Hindlimb muscle (tissue), 1 donor: ENCODE data around the gene SYT8. TPM values are rescaled to one million over a fixed set of nuclear protein-coding genes. Genes with fewer than 3 reads are reported as not detected.

Source experiments
- DNase-seq: peaks from one replicate; pipeline ENCODE4 v3.0.0-alpha.2; 2013
- polyA plus RNA-seq: library from polyadenylated mRNA; unstranded; fragments of 120-200 nt; gene quantifications from one replicate; pipeline ENCODE4 v1.2.1, GENCODE V29; 2013; ENCODE audit not compliant: insufficient read length

SYT8 gene
- polyA plus RNA-seq, 1 donor: 0.44 TPM

DNA sequence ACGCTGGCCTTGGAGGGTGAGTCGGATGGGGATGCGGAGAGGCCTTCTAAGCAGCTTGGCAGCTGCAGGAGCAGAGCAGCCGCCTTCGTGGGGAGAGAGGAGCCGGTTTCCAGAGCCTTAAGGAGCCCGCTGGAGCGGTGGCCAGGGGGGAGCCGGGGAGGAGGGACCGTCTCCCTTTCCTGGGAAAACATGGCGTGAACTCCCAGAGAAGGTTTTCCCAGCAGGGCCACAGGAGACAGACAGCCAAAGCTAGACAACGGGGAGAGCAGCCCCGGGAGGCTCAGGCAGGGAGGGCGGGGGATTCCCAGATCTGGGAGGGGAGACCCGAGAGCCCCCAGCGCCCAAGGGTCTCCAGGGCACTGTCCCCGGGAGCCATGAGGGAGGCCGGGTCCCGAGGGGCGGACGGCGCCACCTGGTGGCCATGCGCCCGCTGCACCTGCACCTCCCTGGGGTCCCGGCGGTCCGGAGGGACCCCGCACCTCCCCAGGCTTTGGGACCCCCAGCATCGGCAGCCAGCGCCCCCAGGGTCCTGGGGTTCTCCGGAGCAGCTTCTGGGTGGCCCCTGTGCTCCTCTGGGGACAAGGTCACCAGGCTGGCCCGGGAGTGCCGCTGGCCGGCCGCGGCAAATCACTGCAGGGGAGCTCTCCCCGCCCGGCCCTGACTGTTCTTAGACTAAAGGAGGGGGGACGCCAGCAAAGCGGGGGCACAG is 2.4 kb upstream of the SYT8 start:
- no peak for DNase-seq

DNA sequence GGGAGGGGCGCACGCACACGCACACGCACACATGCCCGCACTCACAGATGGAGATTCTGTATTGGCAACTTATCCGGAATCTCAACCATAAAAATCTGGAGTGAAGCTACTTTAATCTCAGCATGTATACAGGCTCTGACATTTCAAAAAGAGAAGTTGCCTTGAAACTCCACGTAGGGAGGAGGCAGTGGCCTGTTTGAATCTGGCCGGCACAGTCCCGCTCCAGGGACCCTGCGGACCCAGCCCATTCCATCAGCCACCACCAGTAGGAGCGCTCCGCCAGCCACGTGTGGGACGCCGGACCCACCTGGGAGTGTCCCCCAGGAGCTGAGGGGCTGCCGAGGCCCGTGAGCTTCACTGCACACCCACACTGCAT is 1.9 kb upstream of the SYT8 start:
- no peak for DNase-seq

DNA sequence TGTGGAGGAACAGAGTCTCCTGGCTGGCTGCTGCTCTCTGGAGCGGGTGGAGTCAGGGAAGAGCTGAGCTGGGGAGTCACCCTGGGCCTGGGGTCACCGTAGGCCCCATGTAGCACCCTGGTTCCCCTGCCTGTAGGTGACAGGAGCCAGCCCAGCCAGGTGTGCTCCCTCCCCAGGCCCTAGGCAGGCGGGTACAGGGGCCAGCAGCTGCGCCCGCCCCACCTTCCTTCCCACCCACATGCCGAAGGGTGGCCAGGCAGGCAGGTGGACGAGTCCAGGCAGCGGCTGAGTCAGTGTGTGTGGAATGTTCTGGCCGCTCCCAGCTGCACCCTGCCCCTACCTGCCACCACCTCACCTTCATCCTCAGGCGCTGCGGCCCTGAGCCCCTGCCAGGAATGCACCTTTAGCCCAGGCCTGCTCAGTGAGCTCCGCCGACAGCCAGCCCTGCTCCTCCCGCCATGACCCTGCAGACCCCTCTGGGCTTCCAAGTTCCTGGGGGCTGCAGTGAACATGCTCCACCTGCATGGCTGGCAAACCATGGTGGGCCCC is 654 bp upstream of the SYT8 start:
- no peak for DNase-seq

DNA sequence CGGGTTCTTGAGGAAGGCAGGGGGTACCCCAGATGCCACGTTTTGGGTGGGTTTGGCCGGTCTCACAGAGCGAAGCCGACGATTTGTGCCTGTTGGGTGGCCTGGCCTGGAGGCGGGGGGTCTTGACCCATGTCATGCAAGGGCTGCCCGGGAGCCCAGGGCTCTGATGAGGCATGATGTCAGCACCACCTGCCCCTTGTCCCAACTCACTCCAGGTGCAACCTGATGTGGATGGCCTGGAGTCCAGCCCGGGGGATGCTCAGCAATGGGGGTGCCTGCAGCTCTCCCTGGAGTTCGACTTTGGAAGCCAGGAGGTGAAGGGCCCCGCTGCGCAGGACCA is 851 bp downstream of the SYT8 start:
- no peak for DNase-seq

DNA sequence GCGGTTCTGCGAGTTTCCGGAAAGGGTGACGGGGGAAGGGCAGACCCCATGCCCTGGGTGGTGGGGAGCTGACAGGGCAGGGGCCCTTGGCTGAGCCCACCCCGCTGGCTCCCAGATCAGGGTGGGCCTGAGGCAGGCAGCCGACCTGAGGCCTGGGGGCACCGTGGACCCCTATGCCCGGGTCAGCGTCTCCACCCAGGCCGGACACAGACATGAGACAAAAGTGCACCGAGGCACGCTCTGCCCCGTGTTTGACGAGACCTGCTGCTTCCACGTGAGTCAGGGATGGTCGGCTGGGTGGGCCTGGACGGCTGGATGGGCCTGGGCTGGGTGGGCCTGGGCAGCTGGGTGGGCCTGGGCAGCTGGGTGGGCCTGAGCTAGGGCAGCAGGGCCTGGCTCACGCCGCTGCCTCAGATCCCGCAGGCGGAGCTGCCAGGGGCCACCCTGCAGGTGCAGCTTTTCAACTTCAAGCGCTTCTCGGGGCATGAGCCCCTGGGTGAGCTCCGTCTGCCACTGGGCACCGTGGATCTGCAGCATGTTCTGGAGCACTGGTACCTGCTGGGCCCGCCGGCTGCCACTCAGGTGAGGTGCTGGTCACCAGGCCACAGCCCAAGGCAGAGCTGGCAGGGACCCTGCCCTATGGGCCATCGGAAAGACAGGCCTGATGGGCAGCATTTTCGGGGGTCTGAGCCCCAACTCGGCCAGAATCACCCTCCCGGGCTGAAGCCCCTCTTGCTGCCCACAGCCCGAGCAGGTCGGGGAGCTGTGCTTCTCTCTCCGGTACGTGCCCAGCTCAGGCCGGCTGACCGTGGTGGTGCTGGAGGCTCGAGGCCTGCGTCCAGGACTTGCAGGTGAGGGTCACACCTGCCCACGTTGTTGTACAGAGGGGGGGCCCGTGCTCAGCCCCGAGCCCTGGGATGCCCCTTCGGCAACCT is 1.5 kb downstream of the SYT8 start:
- DNase-seq: no peak

DNA sequence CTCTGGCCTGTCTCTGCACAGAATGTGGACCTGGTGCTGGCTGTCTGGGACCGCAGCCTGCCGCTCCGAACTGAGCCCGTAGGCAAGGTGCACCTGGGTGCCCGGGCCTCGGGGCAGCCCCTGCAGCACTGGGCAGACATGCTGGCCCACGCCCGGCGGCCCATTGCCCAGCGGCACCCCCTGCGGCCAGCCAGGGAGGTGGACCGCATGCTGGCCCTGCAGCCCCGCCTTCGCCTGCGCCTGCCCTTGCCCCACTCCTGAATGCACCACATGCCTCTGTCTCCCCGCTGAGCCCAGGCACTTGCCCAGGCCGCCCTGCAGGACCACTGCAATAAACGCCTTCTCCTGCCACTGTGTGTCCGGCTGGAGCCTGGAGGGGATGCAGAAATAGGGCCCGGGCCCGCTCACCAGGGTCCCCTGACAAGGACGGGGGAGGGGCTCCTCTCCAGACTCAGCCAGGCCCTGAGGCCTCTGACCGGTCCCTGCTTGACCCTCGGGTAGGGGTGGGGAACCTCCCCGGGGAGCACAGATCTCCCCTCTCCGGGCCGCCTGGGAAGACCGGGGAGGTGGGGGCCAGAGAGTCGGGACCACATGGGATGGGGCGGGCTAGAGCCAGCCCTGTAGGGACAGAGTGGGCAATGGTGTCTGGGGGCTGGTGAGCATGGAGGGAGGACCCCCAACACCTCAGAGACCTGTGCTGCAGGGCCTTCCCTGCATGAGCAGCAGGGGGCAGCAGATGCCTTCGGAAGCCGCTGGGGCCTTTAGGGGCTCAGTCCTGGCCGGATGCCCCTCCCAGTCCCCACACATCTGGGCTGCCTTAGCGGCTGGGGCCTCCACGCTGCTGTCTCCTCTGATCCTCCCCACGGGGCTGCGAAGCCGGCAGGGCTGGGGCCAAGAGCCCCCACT is 2.6 kb downstream of the SYT8 start:
- DNase-seq: peak; percentile 85

DNA sequence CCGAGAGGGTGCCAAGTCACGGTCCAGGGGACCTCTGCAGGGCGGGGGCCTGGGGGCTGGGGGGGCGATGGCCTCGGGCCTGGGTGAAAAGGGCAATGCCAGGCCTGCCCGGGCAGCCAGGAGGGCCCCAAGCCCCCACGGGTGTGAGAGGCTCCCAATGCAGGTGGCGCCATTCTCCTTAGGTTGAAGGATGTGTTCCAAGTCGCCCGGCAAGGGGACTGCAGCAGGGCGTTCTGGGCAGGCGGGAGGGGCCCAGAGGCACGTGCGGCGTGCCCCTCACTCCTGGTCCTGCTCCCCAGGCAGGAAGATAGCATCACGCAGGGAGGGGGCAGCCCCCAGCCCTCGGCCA is 3.3 kb downstream of the SYT8 start:
- DNase-seq: no peak

DNA sequence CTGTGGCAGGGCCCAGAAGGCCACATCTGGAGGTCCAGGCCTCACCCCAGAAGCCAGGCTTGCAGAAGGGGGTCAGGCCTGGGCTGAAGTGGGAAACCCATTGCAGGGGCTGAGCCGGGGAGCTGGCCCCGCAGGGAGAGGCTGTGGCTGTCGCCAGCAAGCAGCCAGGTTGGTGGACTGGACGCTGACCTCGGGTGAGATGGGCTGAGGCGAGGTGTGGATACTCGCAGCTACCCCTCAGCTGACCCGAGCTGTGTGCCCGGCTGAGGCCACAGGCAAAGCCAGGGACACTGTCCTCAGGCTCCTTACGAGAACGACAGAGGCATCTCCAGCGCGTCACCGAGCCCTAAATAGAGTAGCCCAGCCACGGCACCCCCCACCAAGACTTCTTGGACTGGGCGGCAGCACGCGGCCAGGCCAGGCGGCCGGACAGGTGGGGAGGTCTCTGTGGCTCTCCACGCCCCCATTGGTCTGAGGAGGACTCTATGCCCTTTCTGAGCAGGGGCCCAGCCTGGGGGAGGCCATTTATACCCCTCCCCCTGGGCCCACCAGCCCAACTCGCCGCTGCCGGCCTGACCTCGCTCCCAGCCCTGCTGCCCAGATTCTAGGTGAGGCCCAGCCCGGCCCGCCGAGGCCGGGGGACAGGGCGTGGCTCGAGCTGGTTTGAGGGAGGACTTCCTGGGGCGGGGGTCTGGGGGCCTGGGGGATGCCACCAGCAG is 3.8 kb downstream of the SYT8 start, which contains the start of gene TNNI2:
TNNI2 (plus strand) TSS at position 556 of the 719 bp plus-strand sequence. CDS start 716 bp downstream, outside the sequence.
- DNase-seq: no peak

DNA sequence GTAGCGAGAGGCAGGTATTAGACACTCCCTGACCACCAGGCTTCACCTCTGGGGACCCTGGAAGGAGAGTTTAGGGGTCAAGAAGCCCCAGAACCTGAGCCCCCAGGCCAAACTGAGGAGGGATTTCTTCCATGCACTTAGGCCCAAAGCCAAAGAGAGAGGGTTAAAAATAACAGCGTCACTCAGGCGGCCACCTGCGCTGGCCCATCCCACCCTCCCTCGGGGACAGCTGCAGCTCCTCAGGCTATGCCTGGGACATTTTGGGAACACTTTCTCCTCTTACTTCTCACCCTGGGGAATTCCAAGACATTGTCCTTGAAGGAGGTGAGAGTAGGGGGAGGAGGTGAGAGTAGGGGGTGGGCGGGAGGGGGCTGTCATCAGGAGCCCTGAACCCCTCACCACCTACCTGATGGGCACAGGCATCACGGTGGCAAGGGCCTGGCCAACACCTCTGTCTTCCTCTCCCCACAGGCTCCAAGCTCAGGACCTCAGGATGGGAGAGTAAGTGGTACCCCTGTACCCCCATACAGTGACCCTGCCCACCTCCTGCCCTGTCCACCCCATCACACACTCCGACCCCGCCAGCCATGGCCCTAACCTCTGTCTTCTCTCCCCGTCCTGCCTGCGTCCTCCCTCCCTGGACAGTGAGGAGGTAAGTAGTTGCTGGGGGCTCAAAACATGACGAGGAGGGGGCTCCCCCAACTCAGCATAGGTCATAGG is 4.6 kb downstream of the SYT8 start:
- no peak for DNase-seq

DNA sequence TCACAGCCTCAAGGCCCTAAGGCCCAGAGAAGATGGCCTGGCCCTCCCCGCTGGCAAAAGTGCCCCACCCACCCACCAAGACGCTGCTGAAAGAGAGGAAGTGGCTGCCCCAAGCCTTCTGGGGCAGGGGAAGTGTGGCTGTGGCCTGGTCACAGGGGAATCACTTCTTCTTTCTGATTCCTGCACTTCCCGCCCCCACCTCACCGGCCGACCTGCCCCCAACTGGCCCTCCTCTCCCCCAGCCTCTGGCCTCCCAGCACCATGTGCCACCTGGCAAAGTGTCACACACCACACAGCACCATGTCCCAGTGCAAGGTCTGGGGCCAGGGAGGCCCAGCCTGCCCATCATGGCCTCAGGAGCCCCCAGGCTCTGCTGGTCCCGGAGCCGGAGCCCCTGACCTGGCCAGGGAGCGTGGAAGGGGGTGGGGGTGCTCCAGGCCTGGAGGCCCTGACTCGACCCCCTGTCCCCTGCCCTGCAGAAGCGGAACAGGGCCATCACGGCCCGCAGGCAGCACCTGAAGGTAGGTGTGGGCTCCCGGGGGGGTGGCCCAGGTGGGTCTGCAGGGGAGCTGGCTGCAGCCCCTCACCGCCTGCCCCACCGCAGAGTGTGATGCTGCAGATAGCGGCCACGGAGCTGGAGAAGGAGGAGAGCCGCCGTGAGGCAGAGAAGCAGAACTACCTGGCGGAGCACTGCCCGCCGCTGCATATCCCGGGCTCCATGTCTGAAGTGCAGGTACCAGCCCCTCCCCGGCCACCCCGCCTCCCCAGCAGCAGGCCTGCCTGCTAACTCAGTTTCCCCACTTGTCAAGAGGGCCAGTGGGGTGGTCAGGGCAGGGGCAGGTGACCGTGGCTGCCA is 5.4 kb downstream of the SYT8 start:
- no peak for DNase-seq

DNA sequence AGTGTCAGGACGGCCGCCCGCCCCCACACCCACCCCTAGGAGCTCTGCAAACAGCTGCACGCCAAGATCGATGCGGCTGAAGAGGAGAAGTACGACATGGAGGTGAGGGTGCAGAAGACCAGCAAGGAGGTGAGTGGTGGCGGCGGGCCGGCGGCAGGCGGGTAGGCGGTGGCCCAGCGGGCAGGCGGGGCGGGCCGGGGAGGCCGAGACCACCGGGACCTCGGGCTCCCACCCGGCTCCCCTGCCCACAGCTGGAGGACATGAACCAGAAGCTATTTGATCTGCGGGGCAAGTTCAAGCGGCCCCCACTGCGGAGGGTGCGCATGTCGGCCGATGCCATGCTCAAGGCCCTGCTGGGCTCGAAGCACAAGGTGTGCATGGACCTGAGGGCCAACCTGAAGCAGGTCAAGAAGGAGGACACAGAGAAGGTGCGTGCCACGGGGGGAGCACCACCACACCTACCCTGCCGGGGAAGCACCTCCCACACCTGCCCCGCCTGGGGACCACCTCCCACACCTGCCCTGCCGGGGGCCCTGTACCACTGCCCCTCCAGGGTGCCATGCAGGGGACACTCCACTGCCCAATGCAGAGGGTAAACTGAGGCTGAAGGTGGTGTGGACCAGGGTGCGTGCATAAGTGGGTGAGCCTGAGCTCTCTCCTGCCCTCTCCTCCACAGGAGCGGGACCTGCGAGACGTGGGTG is 6.1 kb downstream of the SYT8 start:
- DNase-seq: no peak

DNA sequence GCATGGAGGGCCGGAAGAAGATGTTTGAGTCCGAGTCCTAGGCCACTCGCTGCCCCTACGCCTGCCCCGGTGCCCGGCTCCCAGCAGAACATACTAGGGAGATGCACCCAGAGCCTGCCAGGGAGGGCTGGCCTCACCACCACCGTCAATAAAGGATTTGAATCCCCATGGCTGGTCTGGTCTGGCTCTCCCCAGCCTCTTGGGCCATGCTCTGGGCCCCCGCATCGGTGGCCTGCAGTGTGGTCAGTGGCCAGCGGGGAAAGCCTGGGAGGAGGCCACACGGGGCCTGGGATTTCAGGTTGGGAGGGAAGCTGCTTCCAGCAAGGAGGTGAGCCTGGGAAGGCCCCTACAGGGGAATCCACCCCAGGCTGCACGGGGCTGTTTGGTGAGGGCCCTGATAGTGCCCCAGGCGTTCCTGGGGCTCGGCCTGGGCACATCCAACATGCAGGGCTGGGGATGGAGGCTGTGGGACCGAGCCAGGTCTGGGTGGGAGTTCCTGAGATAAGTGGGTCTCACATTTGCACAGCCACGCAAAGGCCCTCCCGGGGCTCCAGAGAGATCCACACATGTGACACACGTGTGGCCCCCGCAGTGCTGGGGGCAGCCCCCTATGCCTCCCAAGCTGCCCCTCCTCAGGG is 6.8 kb downstream of the SYT8 start:
- no peak for DNase-seq

DNA sequence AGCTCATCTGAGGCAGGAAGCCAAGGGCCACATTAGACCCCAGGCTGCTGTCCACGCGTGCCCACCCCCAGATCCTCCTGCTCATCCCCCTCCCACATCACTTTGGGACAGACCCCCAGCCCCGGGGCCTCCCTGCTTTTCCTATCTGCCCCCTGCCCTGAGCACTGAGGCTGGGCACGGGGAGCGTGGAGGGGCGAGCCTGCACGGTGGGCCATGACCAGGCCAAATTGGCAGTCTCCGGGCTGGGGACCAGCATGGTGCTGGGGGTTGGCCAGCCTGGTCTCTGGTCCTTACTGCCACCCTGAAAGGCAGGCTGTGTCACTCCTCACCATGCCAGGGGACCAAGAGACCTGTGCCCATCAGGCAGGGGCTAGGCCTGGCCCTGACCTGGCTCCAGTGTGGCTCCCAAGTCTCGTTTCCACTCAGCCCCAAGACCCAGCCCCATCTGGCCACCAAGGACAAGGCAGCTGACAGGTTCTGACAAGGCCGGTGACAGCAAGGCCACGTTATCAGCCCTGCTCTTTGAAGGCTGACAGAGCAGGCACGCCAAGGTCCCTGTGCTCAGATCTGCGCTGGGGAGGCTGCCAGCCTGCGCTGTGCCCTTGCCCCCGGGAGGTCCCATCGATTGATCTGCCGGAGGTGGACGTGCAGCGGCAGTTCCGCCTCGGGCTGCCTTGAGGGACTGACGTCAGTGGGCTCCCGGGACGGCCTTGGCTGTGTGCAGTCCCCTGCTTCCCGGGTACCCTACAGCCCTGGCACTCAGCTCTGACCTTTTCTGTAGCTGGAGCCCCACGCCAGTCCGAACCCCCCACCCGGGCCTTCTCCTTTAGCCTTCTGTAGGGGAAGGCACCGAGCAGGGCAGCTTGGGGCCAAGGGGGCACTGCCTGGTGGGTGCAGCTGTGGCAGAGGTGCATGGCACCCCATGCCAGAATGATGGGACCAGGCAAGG is 7.6 kb downstream of the SYT8 start:
- no peak for DNase-seq

DNA sequence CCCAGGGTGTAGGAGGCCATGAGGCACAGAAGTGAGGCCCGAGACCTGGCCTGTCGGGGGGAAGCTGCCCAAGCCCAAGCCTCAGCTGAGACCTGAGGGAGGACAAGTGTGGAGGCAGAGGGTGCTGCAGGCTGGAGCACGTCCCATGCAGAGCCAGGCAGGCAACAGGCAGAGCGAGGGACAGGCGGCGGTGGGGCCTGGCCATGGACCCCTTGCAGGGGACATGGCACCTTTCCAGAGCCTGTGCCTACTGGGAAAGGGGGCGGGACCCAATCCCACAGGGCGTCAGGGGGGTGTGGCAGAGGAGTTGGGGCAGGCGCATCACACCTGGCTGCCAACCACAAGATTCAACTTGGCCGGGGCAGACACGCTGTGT is 8.3 kb downstream of the SYT8 start:
- DNase-seq: no peak

DNA sequence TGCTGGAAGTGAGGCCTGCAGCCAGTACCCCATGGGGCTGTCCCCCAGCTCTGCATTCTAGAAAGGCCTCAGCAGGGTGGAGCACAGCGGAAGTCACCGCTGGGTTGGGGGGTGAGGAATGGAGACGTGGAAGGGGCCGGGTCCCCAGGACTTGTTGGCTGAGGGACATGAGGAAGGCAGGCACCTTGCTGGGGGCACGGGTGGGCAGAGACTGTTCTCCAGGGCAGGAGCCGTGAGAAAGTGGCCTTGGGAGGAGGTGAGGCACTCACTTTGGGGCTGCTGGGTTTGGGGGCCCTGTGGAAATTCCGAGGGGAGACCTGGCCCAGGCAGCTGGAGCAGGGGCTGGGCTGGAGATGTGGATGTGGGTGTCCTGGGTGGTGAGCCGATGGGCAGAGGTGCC is 9.0 kb downstream of the SYT8 start:
- DNase-seq: no peak

DNA sequence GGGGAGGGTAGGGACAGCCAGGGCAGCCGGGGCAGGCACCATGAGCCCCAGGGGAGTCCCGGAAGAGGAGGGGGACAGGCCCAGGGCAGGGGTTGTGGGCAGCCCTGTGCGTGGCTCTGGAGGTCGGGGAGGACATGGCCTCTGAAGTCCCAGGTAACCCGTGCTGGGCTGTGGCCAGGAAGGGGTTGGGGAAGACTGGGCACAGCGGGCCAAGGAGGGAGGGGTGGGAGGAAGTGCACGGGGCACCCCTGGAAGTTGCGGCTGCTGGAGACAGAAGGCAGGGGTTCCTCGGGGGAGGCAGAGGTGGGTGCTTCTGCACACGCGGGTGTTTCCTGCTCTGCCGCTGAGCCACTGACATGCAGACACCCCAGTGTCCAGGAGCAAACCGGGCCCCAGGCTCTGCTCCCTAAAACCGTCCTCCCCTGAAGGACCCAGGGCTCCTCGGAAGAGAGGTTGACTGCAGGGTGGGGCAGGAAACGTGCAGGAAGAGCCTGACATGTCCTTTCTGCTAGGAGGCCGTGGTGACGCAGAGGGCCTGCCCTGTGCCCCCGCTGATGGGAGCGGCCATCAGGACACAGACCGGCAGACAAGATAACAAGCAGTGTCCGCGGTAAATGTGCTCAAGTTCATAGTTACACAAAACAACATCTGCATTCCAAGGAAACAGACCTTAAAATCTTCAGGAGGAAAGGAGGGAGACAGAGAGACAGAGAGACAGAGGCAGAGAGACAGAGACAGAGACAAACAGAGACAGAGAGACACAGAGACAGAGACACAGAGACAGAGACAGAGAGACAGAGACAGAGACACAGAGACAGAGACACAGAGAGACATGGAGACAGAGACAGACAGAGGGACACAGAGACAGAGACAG is 9.7 kb downstream of the SYT8 start:
- no peak for DNase-seq

DNA sequence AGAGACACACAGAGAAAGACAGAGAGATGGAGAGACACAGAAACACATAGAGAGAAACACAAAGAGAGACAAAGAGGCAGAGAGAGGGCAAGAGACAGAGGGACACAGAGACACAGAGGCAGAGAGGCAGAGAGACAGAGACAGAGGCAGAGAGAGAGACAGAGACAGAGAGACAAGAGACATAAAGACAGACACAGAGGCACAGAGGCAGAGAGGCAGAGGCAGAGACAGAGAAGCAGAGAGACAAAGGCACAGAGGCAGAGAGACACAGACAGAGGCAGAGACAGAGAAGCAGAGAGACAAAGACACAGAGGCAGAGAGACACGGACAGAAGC is 10.3 kb downstream of the SYT8 start:
- DNase-seq: no peak
